PFSK-1 (cell line): ENCODE data around the gene PARD6G.

Experiments used
- FOXP2 ChIP-seq: optimal IDR thresholded peaks from 2 replicates; pipeline ENCODE3; 2011; ENCODE audit warnings: borderline replicate concordance, control low read depth, inconsistent platforms; ENCODE audit not compliant: insufficient read depth; ENCODE audit errors: extremely low read length, extremely low read depth
- POLR2AphosphoS5 ChIP-seq: IDR thresholded peaks from 2 replicates; pipeline ENCODE4 v1.6.1; 2012; ENCODE audit warnings: low read depth, mild to moderate bottlenecking, control low read depth, low read length, moderate library complexity
- REST ChIP-seq, 2 experiments: IDR thresholded peaks; 2 replicates each; pipeline versions ENCODE4 v1.6.1 to v1.8.0; 2011 to 2012; ENCODE audit warnings: low read depth in 2 of 2, low read length in 2 of 2, control low read depth in 1 of 2, inconsistent platforms in 1 of 2, mild to moderate bottlenecking in 1 of 2, moderate library complexity in 1 of 2; ENCODE audit not compliant: insufficient read depth in 1 of 2
- SIN3A ChIP-seq: IDR thresholded peaks from 2 replicates; pipeline ENCODE4 v1.6.1; 2012; ENCODE audit warnings: mild to moderate bottlenecking, low read length, moderate library complexity, borderline replicate concordance; ENCODE audit not compliant: insufficient read depth
- TAF1 ChIP-seq: IDR thresholded peaks from 2 replicates; pipeline ENCODE4 v1.6.1; 2012; ENCODE audit warnings: low read length, control low read depth, borderline replicate concordance; ENCODE audit not compliant: insufficient read depth

Gene PARD6G

GRCh38 chr18:80161781-80162417 lies 85.4 kb downstream of the PARD6G start:
- no peak for TF ChIP-seq SIN3A
- TF ChIP-seq TAF1 = no peak
- no peak for TF ChIP-seq FOXP2
- no peak for TF ChIP-seq REST (IDR thresholded peaks at IDR 0.05; ENCODE audit: insufficient read depth in 1 of 2, low read depth in 2 of 2, low read length in 2 of 2)
- TF ChIP-seq POLR2AphosphoS5 = no peak

- TF ChIP-seq REST (IDR thresholded peaks at IDR 0.05; ENCODE audit: insufficient read depth in 1 of 2, low read depth in 2 of 2, low read length in 2 of 2) (no peak), POLR2AphosphoS5 (no peak), SIN3A (no peak), TAF1 (no peak), FOXP2 (no peak)
Measured at GRCh38 chr18:80159713-80160636, 87.3 kb downstream of the PARD6G start.

- TF ChIP-seq SIN3A (no peak), REST (IDR thresholded peaks at IDR 0.05; ENCODE audit: insufficient read depth in 1 of 2, low read depth in 2 of 2, low read length in 2 of 2) (no peak), FOXP2 (no peak), POLR2AphosphoS5 (no peak), TAF1 (no peak)
Measured at GRCh38 chr18:80158365-80158764, 88.9 kb downstream of the PARD6G start.

GRCh38 chr18:80157708-80158343 lies 89.5 kb downstream of the PARD6G start:
- TF ChIP-seq SIN3A (no peak), TAF1 (no peak), FOXP2 (no peak), REST (IDR thresholded peaks at IDR 0.05; ENCODE audit: insufficient read depth in 1 of 2, low read depth in 2 of 2, low read length in 2 of 2) (no peak), POLR2AphosphoS5 (no peak)
